A673 (cell line): Measurements from ENCODE around the gene NCEH1. TPM values are rescaled to one million over a fixed set of nuclear protein-coding genes. Genes with fewer than 3 reads are reported as not detected.

Experiments
- BruUV-seq: library from RNA; stranded (reverse); fragments of 400-500 nt; replicated peaks from 2 replicates; lab custom pipeline; 2021; lab: Mats Ljungman, UMichigan
- CTCF ChIA-PET: fragments of 300-600 bp; sonication (Branson Sonifier 250); formaldehyde crosslinking; loops from one replicate; lab custom pipeline; 2022; ENCODE audit warnings: antibody characterized with exemption; lab: Charles Lee
- POLR2A ChIA-PET: fragments of 300-600 bp; sonication (Branson Sonifier 250); formaldehyde crosslinking; loops from one replicate; lab custom pipeline; 2022; ENCODE audit warnings: antibody characterized with exemption; ENCODE audit not compliant: low non-redundant PET; lab: Charles Lee
- DNase-seq: peaks from one replicate; pipeline ENCODE4 v3.0.0-alpha.2; 2015; ENCODE audit warnings: low spot score
- H3K27ac ChIP-seq: fragments of 200-600 bp; sonication (generic); 2 replicates; pipeline ENCODE4 v1.5.1; 2016; ENCODE audit warnings: mixed run types, low read depth, mild to moderate bottlenecking, mixed read lengths, antibody characterized with exemption, low read length; ENCODE audit not compliant: poor library complexity, severe bottlenecking
- H3K27me3 ChIP-seq: fragments of 200-600 bp; sonication (generic); replicated peaks from 2 replicates; pipeline ENCODE4 v1.6.1; 2017; ENCODE audit warnings: mixed run types, low read depth, mild to moderate bottlenecking, mixed read lengths, antibody characterized with exemption, low read length; ENCODE audit not compliant: insufficient read depth, poor library complexity
- H3K36me3 ChIP-seq: fragments of 200-600 bp; sonication (generic); 2 replicates; pipeline ENCODE4 v1.6.1; 2016; ENCODE audit warnings: mixed run types, mild to moderate bottlenecking, mixed read lengths, antibody characterized with exemption, low read length; ENCODE audit not compliant: insufficient read depth, poor library complexity, severe bottlenecking
- H3K4me1 ChIP-seq: fragments of 200-600 bp; sonication (generic); 2 replicates; pipeline ENCODE4 v1.6.1; 2017; ENCODE audit warnings: mixed run types, mild to moderate bottlenecking, mixed read lengths, antibody characterized with exemption, low read length; ENCODE audit not compliant: insufficient read depth, poor library complexity, severe bottlenecking
- H3K4me3 ChIP-seq: fragments of 200-600 bp; sonication (generic); 2 replicates; pipeline ENCODE4 v1.5.1; 2016; ENCODE audit warnings: low read depth, mixed run types, mild to moderate bottlenecking, mixed read lengths, low read length; ENCODE audit not compliant: poor library complexity, severe bottlenecking
- H3K9me3 ChIP-seq: fragments of 200-600 bp; sonication (generic); 2 replicates; pipeline ENCODE4 v1.6.1; 2016; ENCODE audit warnings: mixed run types, low read depth, mild to moderate bottlenecking, mixed read lengths, antibody characterized with exemption, low read length; ENCODE audit not compliant: poor library complexity, severe bottlenecking
- EZH2 ChIP-seq: fragments of 200-600 bp; sonication (generic); IDR thresholded peaks from 2 replicates; pipeline ENCODE4 v1.6.1; 2017; ENCODE audit warnings: borderline replicate concordance, low read depth, mild to moderate bottlenecking, mixed read lengths, antibody characterized with exemption, low read length; ENCODE audit not compliant: poor library complexity, severe bottlenecking
- intact Hi-C: fragments of 100-400 bp; cut with micrococcal nuclease; formaldehyde crosslinking; loops from one replicate; pipeline ENCODE4 v1.10.0; 2022; ENCODE audit not compliant: unreplicated experiment
- total RNA-seq: library from RNA; stranded (reverse); gene quantifications from 2 replicates; pipeline ENCODE4 v1.2.3, GENCODE V29; 2021
- TF ChIP-seq, protein P1 (sequence below): fragments of 300-800, 200-600 bp; sonication (generic); conservative IDR thresholded peaks from 2 replicates; pipeline ENCODE4 v1.5.1; 2017; ENCODE audit warnings: low read depth, mild to moderate bottlenecking, antibody characterized with exemption, low read length, moderate library complexity, mixed read lengths

NCEH1 gene
- total RNA-seq, 1 experiment from 2014 or later = 3.5 TPM

- TF ChIP-seq EZH2 = no peak
- TF ChIP-seq, protein P1, sequence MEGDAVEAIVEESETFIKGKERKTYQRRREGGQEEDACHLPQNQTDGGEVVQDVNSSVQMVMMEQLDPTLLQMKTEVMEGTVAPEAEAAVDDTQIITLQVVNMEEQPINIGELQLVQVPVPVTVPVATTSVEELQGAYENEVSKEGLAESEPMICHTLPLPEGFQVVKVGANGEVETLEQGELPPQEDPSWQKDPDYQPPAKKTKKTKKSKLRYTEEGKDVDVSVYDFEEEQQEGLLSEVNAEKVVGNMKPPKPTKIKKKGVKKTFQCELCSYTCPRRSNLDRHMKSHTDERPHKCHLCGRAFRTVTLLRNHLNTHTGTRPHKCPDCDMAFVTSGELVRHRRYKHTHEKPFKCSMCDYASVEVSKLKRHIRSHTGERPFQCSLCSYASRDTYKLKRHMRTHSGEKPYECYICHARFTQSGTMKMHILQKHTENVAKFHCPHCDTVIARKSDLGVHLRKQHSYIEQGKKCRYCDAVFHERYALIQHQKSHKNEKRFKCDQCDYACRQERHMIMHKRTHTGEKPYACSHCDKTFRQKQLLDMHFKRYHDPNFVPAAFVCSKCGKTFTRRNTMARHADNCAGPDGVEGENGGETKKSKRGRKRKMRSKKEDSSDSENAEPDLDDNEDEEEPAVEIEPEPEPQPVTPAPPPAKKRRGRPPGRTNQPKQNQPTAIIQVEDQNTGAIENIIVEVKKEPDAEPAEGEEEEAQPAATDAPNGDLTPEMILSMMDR = no peak
- H3K27me3 ChIP-seq = no peaks in the 10 kb centered on the region
- H3K36me3 ChIP-seq = no peaks in the 10 kb centered on the region
- POLR2A ChIA-PET = no interaction called here
- H3K9me3 ChIP-seq = no peaks in the 10 kb centered on the region
- no peak for DNase-seq
- no peak overlapping the region for H3K4me3 ChIP-seq
- BruUV-seq = no TSS peak
- no peak overlapping the region for H3K27ac ChIP-seq
- H3K4me1 ChIP-seq = no peaks in the 10 kb centered on the region
- intact Hi-C loops = no loop called here
- CTCF ChIA-PET = no interaction called here
These were observed 129.1 kb downstream of the NCEH1 start for GRCh38 chr3:172581757-172582166.

DNA sequence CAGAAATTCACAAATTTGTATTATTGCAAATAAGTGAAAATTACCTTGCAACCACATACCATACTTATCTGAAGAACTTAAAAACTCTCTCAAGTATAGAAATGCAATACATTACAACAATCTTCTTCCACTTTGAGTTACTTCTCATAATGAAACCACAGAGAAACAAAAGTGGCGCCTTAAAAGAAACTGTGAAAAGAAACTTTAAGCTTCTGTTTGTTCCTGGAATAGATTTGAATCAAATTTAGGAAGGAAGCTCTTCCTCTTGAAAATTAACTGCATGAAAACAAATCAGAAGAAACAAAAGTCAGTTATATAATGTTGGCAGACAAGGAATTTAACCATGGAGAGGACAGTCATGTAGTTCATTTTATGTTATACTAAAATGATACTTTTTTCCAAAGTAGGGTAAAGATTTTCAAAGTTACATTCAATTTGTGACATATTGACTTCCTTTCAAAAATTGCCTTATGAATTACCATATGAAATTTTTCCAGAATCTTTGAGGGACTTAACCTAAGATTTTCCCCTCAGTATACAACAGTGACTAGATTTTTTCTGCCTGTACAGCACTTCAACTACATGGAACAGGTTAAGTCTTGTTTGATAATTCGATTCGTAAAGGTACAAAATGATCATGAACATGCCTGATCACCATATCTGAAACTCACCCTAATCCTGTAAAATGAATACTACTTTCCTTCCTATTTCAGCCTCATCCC is 130.0 kb downstream of the NCEH1 start:
- Histone ChIP-seq H3K27me3 (no peaks in the 10 kb centered on the region), H3K4me3 (no peak overlapping the region), H3K9me3 (no peaks in the 10 kb centered on the region), H3K27ac (no peak overlapping the region), H3K4me1 (no peaks in the 10 kb centered on the region), H3K36me3 (no peaks in the 10 kb centered on the region)
- intact Hi-C loops = no loop called here
- TF ChIP-seq, protein P1 = no peak
- no peak for TF ChIP-seq EZH2
- DNase-seq = no peak
- ChIA-PET CTCF (no interaction called here), POLR2A (no interaction called here)
- BruUV-seq = no TSS peak

Other genes starting within 250 kb of the NCEH1 start
- gene TNFSF10, start 187.6 kb downstream of the NCEH1 start, total RNA-seq = not detected in 2 replicates
- 98.5 and 102 TPM in 2 replicates for gene ECT2, start 39.7 kb upstream of the NCEH1 start, total RNA-seq